ENCODE data around the gene WBP1.

Gene WBP1

GRCh38 chr2:74496997-74497776 lies 38.9 kb downstream of the WBP1 start:
- no peak overlapping the region; the same call in 1 of the 2 replicates for H3K4me3 ChIP-seq (ENCODE audit: low read length)
- TF ChIP-seq ZNF274 (IDR thresholded peaks at IDR 0.05; ENCODE audit: low read depth, low read length), result no peak

DNA sequence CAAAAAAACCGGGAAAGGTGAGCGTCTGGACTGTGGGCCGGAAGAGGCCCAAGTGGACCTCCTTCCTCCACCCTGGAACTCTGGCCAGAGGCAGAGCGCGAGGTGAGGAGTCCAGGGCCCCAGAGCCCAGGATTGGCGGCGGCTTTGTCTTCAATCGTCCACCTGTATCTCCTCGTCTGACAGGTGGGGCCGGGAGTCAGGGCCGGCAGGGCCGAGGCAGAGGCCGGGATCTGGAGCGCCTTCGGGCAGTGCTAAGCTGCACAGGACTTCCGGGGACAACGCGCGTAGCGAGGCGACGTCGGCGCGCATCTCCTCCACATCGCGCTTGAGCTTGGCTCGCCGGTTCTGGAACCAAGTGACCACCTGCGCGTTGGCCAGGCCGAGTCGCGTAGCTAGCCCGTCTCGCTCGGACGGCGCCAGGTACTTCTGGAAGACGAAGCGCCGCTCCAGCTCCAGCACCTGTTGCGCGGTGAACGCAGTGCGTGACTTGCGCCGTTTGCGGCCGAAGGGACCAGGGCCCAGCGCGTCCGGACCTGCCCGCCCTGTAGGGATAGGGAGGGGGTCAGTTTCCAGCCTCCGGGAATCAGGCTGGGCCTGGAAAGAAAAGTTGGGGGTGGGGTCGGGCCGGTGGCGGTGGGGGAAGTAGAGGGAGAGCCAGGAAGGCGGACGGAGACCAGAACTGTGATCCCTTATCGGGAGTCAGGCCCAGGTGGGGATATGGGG lies 39.7 kb downstream of the WBP1 start:
- no peak for TF ChIP-seq ZNF274 (IDR thresholded peaks at IDR 0.05; ENCODE audit: low read depth, low read length)
- H3K4me3 ChIP-seq (ENCODE audit: low read length), result peak overlapping the region; percentile 28; the same call in 1 of the 2 replicates

DNA sequence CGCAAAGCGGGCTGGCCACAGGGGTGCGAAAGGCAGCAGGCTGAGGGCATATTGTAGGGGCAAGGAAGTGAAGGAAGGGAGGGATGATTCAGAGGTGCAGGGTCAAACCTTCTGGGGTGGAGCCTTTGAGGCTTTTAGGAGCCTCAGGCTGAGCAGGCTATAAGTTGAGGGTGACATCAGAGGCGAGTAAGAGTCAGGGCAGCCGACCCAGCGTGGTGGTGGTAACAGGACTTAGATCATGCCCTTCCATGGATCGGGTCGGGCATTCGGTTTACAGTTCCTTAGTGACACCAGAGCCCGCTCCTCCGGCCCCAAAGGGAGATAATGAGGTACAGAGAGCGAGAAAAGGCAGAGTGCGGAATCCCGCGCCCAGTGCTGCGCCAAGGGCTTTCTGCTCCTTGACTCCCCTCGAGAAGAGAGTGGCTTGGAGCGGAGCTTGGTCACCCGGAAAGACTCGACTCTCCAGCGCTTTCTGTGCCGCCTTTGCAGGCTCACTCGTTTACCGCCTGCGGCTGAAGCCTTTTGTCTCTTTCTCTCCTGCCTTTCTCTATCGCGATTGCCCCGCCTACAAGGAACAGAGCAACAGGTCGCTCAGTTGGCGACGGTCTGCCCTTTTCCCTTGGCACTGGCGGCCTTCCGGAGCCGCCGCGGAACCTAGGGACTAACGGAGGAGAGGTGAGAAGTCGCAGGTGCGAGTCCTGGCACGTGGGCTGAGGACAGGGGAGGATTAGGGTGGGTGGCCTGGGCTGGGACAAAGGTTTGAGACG lies 40.4 kb downstream of the WBP1 start:
- no peak for TF ChIP-seq ZNF274 (IDR thresholded peaks at IDR 0.05; ENCODE audit: low read depth, low read length)
- peak overlapping the region; percentile 28; the same call in 1 of the 2 replicates for H3K4me3 ChIP-seq (ENCODE audit: low read length)

GRCh38 chr2:74499267-74499939 lies 41.2 kb downstream of the WBP1 start, which contains the start of gene LBX2:
Gene LBX2, minus strand, starts transcription at chr2:74499603. Its CDS starts 66 bp downstream, at chr2:74499537.
- peak within 1 kb of the TSS; percentile 28; the same call in 1 of the 2 replicates for H3K4me3 ChIP-seq (ENCODE audit: low read length)
- no peak for TF ChIP-seq ZNF274 (IDR thresholded peaks at IDR 0.05; ENCODE audit: low read depth, low read length)

GRCh38 chr2:74499940-74500577 lies 41.8 kb downstream of the WBP1 start:
- H3K4me3 ChIP-seq (ENCODE audit: low read length), result no peak overlapping the region
- TF ChIP-seq ZNF274 (IDR thresholded peaks at IDR 0.05; ENCODE audit: low read depth, low read length), result no peak

DNA sequence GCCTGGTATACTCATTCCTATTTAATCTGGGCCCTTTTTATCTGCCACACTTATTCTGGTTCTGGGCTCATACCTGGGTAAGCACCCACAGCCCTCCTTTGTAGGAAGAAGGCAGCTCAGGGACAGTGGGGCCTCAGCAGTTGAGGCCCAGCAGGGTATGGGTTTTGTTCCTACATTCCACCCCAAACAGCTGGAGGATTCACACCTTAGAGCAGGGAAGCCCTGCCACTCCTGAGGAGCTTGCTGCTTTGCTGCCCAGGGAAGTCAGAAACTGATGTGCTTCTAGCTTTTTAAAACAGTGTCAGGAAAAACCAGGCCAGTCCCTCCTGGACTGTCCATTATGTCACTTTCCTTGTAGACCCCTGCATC lies 42.3 kb downstream of the WBP1 start:
- TF ChIP-seq ZNF274 (IDR thresholded peaks at IDR 0.05; ENCODE audit: low read depth, low read length), result no peak
- H3K4me3 ChIP-seq (ENCODE audit: low read length), result no peak overlapping the region

- no peak overlapping the region for H3K4me3 ChIP-seq (ENCODE audit: low read length)
- TF ChIP-seq ZNF274 (IDR thresholded peaks at IDR 0.05; ENCODE audit: low read depth, low read length), result no peak
These were observed 43.3 kb downstream of the WBP1 start for GRCh38 chr2:74501335-74502071.

DNA sequence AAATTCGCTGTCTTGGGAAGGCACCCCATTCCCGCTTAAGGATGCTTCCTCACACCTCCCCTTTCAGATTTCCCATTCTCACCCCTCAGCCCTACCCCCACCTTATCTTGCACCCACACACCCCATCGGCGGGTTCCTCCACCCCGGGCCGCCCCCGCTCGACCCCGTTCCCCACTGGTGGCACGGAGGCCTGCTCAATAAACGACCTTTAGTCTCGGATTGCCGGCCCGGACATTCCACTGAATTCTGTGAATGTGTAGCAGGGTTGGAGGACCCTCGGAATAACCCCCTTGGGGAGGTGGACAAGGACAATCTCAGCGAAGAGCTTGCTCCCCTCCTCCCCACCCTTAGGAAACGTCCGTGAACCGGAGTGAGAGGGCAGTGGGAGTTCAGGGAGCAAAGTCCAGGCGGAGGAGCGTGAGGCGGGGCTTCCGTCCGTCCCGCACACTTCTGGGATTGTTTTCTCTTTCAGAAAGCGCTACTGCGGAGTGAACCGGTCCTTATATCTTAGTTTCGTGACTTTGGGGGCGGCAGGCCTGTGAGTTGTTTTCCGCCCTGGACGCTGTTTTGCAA lies 44.0 kb downstream of the WBP1 start:
- TF ChIP-seq ZNF274 (IDR thresholded peaks at IDR 0.05; ENCODE audit: low read depth, low read length), result no peak
- H3K4me3 ChIP-seq (ENCODE audit: low read length), result peak overlapping the region; percentile 60; the same call in 1 of the 2 replicates

DNA sequence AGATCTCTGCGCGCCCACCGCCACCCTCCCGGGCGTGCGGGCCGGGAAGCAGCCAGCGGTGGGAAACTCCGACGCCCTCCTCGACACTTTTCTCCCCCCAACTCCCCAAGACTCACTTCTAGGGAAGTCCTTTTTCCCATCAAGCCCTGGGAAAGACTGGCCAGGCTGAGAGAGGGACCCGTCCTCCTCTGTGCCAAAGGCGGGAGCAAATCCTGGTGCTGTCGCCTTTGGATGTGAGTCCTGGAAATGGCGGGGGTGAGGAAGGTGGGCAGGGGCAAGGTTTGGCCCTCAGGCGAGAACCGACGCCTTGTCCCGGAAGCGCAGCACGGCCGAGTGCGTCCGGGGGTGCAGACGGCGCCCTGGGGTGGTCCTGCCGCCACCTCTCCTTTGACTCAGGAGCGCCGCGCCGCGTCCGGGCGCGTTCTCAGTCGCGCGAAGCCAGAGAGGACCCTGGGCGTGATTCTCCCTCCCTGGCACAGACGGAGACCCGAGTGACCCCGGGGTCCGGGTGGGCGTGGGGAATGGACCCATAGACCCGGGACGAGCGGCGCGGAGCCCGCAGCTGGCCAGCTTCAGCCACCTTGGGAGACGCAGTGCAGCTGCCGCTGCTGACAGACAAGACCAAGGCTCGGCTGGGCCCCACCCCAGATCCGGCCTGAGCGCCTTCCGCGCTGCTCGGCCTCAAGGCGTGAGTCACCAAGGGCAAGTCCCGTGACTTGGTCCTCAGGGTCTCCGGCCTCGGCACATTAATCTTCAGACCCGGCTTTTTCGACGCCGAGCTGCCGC lies 44.7 kb downstream of the WBP1 start:
- no peak for TF ChIP-seq ZNF274 (IDR thresholded peaks at IDR 0.05; ENCODE audit: low read depth, low read length)
- H3K4me3 ChIP-seq (ENCODE audit: low read length), result peak overlapping the region; percentile 60; the same call in 1 of the 2 replicates

DNA sequence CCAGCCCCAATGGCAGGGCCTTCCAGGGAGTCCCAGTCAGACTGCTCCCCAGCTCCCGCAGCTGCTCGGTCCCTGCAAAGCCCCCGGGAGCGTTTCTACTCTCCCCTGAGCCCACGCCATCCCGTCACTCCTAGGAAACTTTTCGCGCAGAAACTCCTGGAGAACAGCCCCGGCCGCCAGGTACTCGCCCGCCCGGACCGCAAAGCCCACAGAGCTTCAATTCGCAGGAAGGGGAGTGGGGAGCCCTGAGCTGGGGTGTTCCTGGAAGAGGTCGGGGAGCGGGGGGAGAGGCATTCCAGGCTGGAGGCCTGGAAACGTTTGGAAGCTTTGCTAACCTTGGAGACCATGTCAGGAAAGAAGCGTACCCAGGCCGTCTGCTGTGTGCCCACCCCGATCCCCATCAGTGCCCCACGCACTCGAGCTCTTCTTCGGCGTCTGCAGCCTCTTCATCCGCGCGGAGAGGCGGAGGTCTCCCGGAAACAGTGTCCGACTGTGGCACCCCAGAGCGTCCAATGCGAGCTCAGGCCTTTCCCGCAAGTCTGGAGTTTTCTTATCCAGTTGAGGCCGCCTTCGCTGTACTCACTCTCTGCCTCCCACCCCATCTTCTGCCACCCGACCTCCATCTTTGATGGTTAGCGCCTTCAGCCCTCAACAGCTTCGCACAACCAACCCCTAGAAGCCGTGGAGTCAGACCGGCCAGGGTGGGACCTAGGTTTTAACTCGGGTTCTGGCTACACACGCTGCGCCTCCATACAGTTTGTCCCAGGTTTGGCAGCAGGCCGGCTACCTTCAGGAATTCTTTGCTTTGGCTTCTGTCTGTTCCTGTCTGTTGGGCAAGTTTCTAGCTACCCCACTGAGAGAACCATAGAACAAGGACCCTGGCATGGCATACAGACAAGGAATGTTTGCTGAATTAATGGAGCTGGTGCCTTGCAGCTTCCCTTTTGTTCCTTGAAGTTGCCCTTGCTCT lies 45.6 kb downstream of the WBP1 start:
- peak overlapping the region; percentile 60; the same call in 1 of the 2 replicates for H3K4me3 ChIP-seq (ENCODE audit: low read length)
- no peak for TF ChIP-seq ZNF274 (IDR thresholded peaks at IDR 0.05; ENCODE audit: low read depth, low read length)

DNA sequence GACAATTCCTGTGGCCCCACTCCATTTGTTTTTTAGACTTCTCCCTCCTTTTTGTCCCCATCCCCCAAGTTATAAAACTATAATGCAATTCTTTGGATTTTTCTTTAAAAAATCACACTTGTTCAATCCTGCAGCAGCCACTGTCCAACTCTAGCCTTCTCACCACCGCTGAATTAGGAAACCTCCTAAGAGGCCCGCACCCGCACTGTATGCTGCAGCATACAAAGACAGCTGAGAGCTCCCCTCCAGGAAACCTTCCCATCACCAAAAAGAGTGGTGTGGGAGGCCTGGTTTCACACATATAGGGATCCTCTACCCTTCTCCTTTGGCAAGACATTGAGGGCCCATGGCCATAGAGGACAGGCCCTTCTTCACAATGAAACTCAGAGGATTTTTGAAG lies 46.4 kb downstream of the WBP1 start:
- TF ChIP-seq ZNF274 (IDR thresholded peaks at IDR 0.05; ENCODE audit: low read depth, low read length), result no peak
- H3K4me3 ChIP-seq (ENCODE audit: low read length), result no peak overlapping the region
